SK-N-SH (cell line): ENCODE measurements around the gene TMEM129. TPM values are rescaled to one million over a fixed set of nuclear protein-coding genes. Genes with fewer than 3 reads are reported as not detected.

Experiments
- polyA plus RNA-seq, 3 experiments: library from polyadenylated mRNA; depleted of rRNA; stranded (reverse); fragments of >200 nt; gene quantifications; 2 replicates each; pipeline ENCODE4 v1.2.3, GENCODE V29; 2012
- small RNA-seq, 7 experiments: library from RNA; depleted of rRNA; stranded (forward); fragments of <200 nt; gene quantifications; one replicate each; pipeline ENCODE3, GENCODE V24; 2012

The TMEM129 gene
- polyA plus RNA-seq, 1 of the 3 experiments (the other 2 are of a cell fraction), result 36.5 TPM

Small RNA genes lying within 50 kb of the gene (small RNA-seq; reads per million reads assigned to genes)
- 0 reads per million in 7 experiments for gene RF00019

Other genes with a start within 250 kb of the TMEM129 start
- gene FAM53A, start 37.0 kb downstream of the TMEM129 start, polyA plus RNA-seq (2012; rRNA removed), result 7.6 and 8.3 TPM in 2 replicates
- 51.5 and 64.3 TPM in 2 replicates for gene SLBP, start 9.0 kb downstream of the TMEM129 start, polyA plus RNA-seq (2012; rRNA removed)
- 29.2 and 49.5 TPM in 2 replicates for gene TACC3, start 198 bp upstream of the TMEM129 start, polyA plus RNA-seq (2012; rRNA removed)
- gene FGFR3, start 72.0 kb upstream of the TMEM129 start, polyA plus RNA-seq (2012; rRNA removed), result 0.62 and 1.1 TPM in 2 replicates
- 25.8 and 26.7 TPM in 2 replicates for gene LETM1, start 134.8 kb upstream of the TMEM129 start, polyA plus RNA-seq (2012; rRNA removed)
- gene NSD2, start 150.1 kb upstream of the TMEM129 start, polyA plus RNA-seq (2012; rRNA removed), result 28.0 and 34.2 TPM in 2 replicates